Measurements from ENCODE around the gene MARCO. TPM values are rescaled to one million over a fixed set of nuclear protein-coding genes. Genes with fewer than 3 reads are reported as not detected.
"Not testable (repeated sequence)": the region's sequence is repeated elsewhere in the genome, so short reads cannot be mapped to it uniquely, and the experiment has no call there.

Gene MARCO
- polyA plus RNA-seq, 4 donors = 0.10 TPM; not detected in 3

GRCh38 chr2:119025762-119026351, 83.9 kb downstream of the MARCO start:
- DNase-seq (ENCODE audit: low read depth in 4 of 4, low spot score in 3 of 4) = no peak

- no peak for DNase-seq (ENCODE audit: low read depth in 4 of 4, low spot score in 3 of 4)
Observed at GRCh38 chr2:119026890-119027289, 84.9 kb downstream of the MARCO start.

GRCh38 chr2:119028327-119029174, 86.6 kb downstream of the MARCO start:
- no peak for DNase-seq (ENCODE audit: low read depth in 4 of 4, low spot score in 3 of 4)

- DNase-seq (ENCODE audit: low read depth in 4 of 4, low spot score in 3 of 4) = no peak
Observed at GRCh38 chr2:119029297-119029696, 87.3 kb downstream of the MARCO start.

GRCh38 chr2:119037922-119038321, 95.9 kb downstream of the MARCO start:
- not testable (repeated sequence) for DNase-seq (ENCODE audit: low read depth in 4 of 4, low spot score in 3 of 4)

- DNase-seq (ENCODE audit: low read depth in 4 of 4, low spot score in 3 of 4) = no peak
Observed at GRCh38 chr2:119040730-119041129, 98.7 kb downstream of the MARCO start.

Other genes starting within 250 kb of the MARCO start
- not detected for gene EN1, start 94.5 kb upstream of the MARCO start, polyA plus RNA-seq (ENCODE audit: insufficient read length in 4 of 4)
- gene C1QL2, start 216.6 kb downstream of the MARCO start, polyA plus RNA-seq (ENCODE audit: insufficient read length in 4 of 4) = not detected

All from right renal pelvis (tissue), 4 donors.